Urinary bladder (tissue), 4 donors: Measurements from ENCODE around the gene OR3A3. TPM values are rescaled to one million over a fixed set of nuclear protein-coding genes. Genes with fewer than 3 reads are reported as not detected.
"Not testable (repeated sequence)": the region's sequence is repeated elsewhere in the genome, so short reads cannot be mapped to it uniquely, and the experiment has no call there.

ENCODE experiments used
- DNase-seq: peaks from one replicate; pipeline ENCODE4 v3.0.0-alpha.2; 2015; ENCODE audit errors: extremely low spot score
- H3K27ac ChIP-seq: one replicate; pipeline ENCODE4 v1.5.1; 2013; ENCODE audit warnings: low read depth, mild to moderate bottlenecking, moderate library complexity
- H3K36me3 ChIP-seq: one replicate; pipeline ENCODE4 v1.6.1; 2013; ENCODE audit warnings: mild to moderate bottlenecking, moderate library complexity; ENCODE audit not compliant: insufficient read depth
- H3K4me1 ChIP-seq: one replicate; pipeline ENCODE4 v1.6.1; 2013; ENCODE audit warnings: mild to moderate bottlenecking, moderate library complexity; ENCODE audit not compliant: insufficient read depth
- H3K4me3 ChIP-seq: one replicate; pipeline ENCODE4 v1.5.1; 2013; ENCODE audit warnings: low read depth, low read length
- WGBS: extraction: QIAGEN DNeasy Blood & Tissue Kit; methylation state at CpG from one replicate; pipeline ENCODE4 v1.1.7; 2013; 5-methylcytosine and 5-hydroxymethylcytosine counted together
- polyA plus RNA-seq: library from polyadenylated mRNA; stranded (reverse); fragments of 200-250 nt; gene quantifications from one replicate; pipeline ENCODE4 v1.2.3, GENCODE V29; 2013
- total RNA-seq: library from RNA; depleted of rRNA; stranded (reverse); fragments of >200 nt; gene quantifications from one replicate; pipeline ENCODE4 v1.2.3, GENCODE V29; 2014
- donor health status: healthy with polysubstance abuse.
- donor health status: healthy.

The OR3A3 gene
- not detected for total RNA-seq
- not detected for polyA plus RNA-seq

GRCh38 chr17:3411070-3411469, at the start of gene OR3A3:
OR3A3 (plus strand) TSS chr17:3411370.
- H3K36me3 ChIP-seq: no peaks in the 10 kb centered on the region
- H3K4me3 ChIP-seq: no peak within 1 kb of the TSS
- 82% methylated on average over 3 of the region's 3 CpGs for WGBS
- no peaks in the 10 kb centered on the region for H3K4me1 ChIP-seq
- no peak for DNase-seq
- no peak within 1 kb of the TSS for H3K27ac ChIP-seq

- H3K36me3 ChIP-seq, H3K27ac ChIP-seq, H3K4me1 ChIP-seq, DNase-seq, H3K4me3 ChIP-seq: not testable (repeated sequence)
- WGBS: 92% methylated on average over 27 of the region's 31 CpGs
These were observed 40.0 kb upstream of the OR3A3 start for GRCh38 chr17:3371167-3371566.

GRCh38 chr17:3378321-3378720, 32.8 kb upstream of the OR3A3 start:
- H3K4me1 ChIP-seq: no peaks in the 10 kb centered on the region
- H3K36me3 ChIP-seq: no peaks in the 10 kb centered on the region
- H3K27ac ChIP-seq: no peak overlapping the region
- 83% methylated on average over 8 of the region's 8 CpGs for WGBS
- no peak overlapping the region for H3K4me3 ChIP-seq
- no peak for DNase-seq

GRCh38 chr17:3381957-3382356, 29.2 kb upstream of the OR3A3 start:
- Histone ChIP-seq H3K36me3 (no peaks in the 10 kb centered on the region), H3K4me3 (no peak overlapping the region), H3K4me1 (no peaks in the 10 kb centered on the region), H3K27ac (no peak overlapping the region)
- 80% methylated on average over 5 of the region's 5 CpGs for WGBS
- DNase-seq: no peak

GRCh38 chr17:3385869-3386816, 25.0 kb upstream of the OR3A3 start, which contains the start of gene OR3A2:
OR3A2 (minus strand) TSS chr17:3386308.
- 27% methylated on average over 92 of the region's 92 CpGs for WGBS

GRCh38 chr17:3389791-3390190, 21.4 kb upstream of the OR3A3 start:
- no peak for DNase-seq

More at GRCh38 chr17:3385869-3386816, 25.0 kb upstream of the OR3A3 start, which contains the start of gene OR3A2:
- Histone ChIP-seq H3K4me1 (no peaks in the 10 kb centered on the region), H3K27ac (no peak within 1 kb of the TSS), H3K36me3 (no peaks in the 10 kb centered on the region), H3K4me3 (no peak within 1 kb of the TSS)
- DNase-seq: no peak

GRCh38 chr17:3397801-3398200, 13.4 kb upstream of the OR3A3 start:
- not testable (repeated sequence) for H3K4me1 ChIP-seq, H3K27ac ChIP-seq, H3K36me3 ChIP-seq, H3K4me3 ChIP-seq, DNase-seq
- WGBS: 45% methylated on average over 7 of the region's 7 CpGs

More at GRCh38 chr17:3389791-3390190, 21.4 kb upstream of the OR3A3 start:
- no peaks in the 10 kb centered on the region for H3K4me1 ChIP-seq
- no peak overlapping the region for H3K4me3 ChIP-seq
- 71% methylated on average over 4 of the region's 4 CpGs for WGBS
- no peaks in the 10 kb centered on the region for H3K36me3 ChIP-seq
- no peak overlapping the region for H3K27ac ChIP-seq

- Histone ChIP-seq H3K4me3 (no peak within 1 kb of the TSS), H3K27ac (no peak within 1 kb of the TSS), H3K36me3 (no peaks in the 10 kb centered on the region), H3K4me1 (no peaks in the 10 kb centered on the region)
- DNase-seq: no peak
- WGBS: 78% methylated on average over 1 of the region's 1 CpG
These were observed 12.9 kb upstream of the OR3A3 start, which contains the start of gene OR1E1 for GRCh38 chr17:3398310-3398709. OR1E1 (minus strand) TSS chr17:3398410; CDS start chr17:3398410, 0 bp downstream.

- Histone ChIP-seq H3K27ac (no peak overlapping the region), H3K4me3 (no peak overlapping the region), H3K36me3 (no peaks in the 10 kb centered on the region), H3K4me1 (no peaks in the 10 kb centered on the region)
- no peak for DNase-seq
- WGBS: 38% methylated on average over 6 of the region's 6 CpGs
These were observed 11.1 kb upstream of the OR3A3 start for GRCh38 chr17:3400055-3400454.

- Histone ChIP-seq H3K36me3 (no peaks in the 10 kb centered on the region), H3K4me1 (no peaks in the 10 kb centered on the region), H3K4me3 (no peak overlapping the region), H3K27ac (no peak overlapping the region)
- DNase-seq: no peak
- 57% methylated on average over 2 of the region's 2 CpGs for WGBS
These were observed 9.4 kb upstream of the OR3A3 start for GRCh38 chr17:3401786-3402185.

- DNase-seq, H3K4me3 ChIP-seq, H3K27ac ChIP-seq, H3K36me3 ChIP-seq, H3K4me1 ChIP-seq: not testable (repeated sequence)
- WGBS: 67% methylated on average over 1 of the region's 1 CpG
These were observed 7.3 kb upstream of the OR3A3 start for GRCh38 chr17:3403856-3404255.

GRCh38 chr17:3412216-3412615, 1.0 kb downstream of the OR3A3 start:
- not testable (repeated sequence) for H3K27ac ChIP-seq, H3K36me3 ChIP-seq, DNase-seq, H3K4me3 ChIP-seq, H3K4me1 ChIP-seq
- 56% methylated on average over 3 of the region's 16 CpGs for WGBS

GRCh38 chr17:3415610-3416009, 4.4 kb downstream of the OR3A3 start:
- Histone ChIP-seq H3K36me3 (no peaks in the 10 kb centered on the region), H3K4me3 (no peak overlapping the region), H3K27ac (no peak overlapping the region), H3K4me1 (no peaks in the 10 kb centered on the region)
- DNase-seq: no peak
- WGBS: 81% methylated on average over 5 of the region's 5 CpGs

- 79% methylated on average over 2 of the region's 2 CpGs for WGBS
- no peaks in the 10 kb centered on the region for H3K36me3 ChIP-seq
- no peak for DNase-seq
- H3K27ac ChIP-seq: no peak overlapping the region
- no peaks in the 10 kb centered on the region for H3K4me1 ChIP-seq
- no peak overlapping the region for H3K4me3 ChIP-seq
These were observed 7.1 kb downstream of the OR3A3 start for GRCh38 chr17:3418222-3418621.
